IMR-90 (cell line): Measurements from ENCODE around the gene SPECC1L. TPM values are rescaled to one million over a fixed set of nuclear protein-coding genes. Genes with fewer than 3 reads are reported as not detected.

Experiments used
- ATAC-seq: fragments of 200-7000 bp; cut with Tn5 transposase; 2 replicates; pipeline ENCODE4 v1.9.1; 2020; ENCODE audit warnings: low read depth, mild to moderate bottlenecking, moderate library complexity
- BruUV-seq: library from RNA; stranded (reverse); fragments of 400-500 nt; replicated peaks from 2 replicates; lab custom pipeline; 2021; lab: Mats Ljungman, UMichigan
- CTCF ChIA-PET: fragments of 300-600 bp; formaldehyde crosslinking; extraction: SDS; loops from one replicate; lab custom pipeline; 2021; ENCODE audit warnings: antibody characterized with exemption; lab: Yijun Ruan, JAX
- POLR2A ChIA-PET: fragments of 300-600 bp; sonication (Branson Sonifier 250); formaldehyde crosslinking; loops from one replicate; lab custom pipeline; 2022; ENCODE audit warnings: antibody characterized with exemption; ENCODE audit not compliant: unreplicated experiment; lab: Charles Lee
- DNase-seq: peaks from one replicate; pipeline ENCODE4 v3.0.0; 2013
- H2AFZ ChIP-seq: replicated peaks from 2 replicates; pipeline ENCODE3; 2013; ENCODE audit warnings: low read length, mild to moderate bottlenecking; ENCODE audit not compliant: poor library complexity
- H2AK5ac ChIP-seq: 2 replicates; pipeline ENCODE4 v1.6.1; 2013; ENCODE audit warnings: low read depth, low read length, inconsistent platforms
- H2AK9ac ChIP-seq: replicated peaks from 2 replicates; pipeline ENCODE3; 2013; ENCODE audit warnings: mild to moderate bottlenecking, low read depth, low read length, moderate library complexity; ENCODE audit not compliant: poor library complexity
- H2BK120ac ChIP-seq: 2 replicates; pipeline ENCODE4 v1.6.1; 2013; ENCODE audit warnings: low read depth, low read length, inconsistent platforms
- H2BK15ac ChIP-seq: 3 replicates; pipeline ENCODE4 v1.6.1; 2013; ENCODE audit warnings: low read depth, low read length, inconsistent platforms
- H2BK20ac ChIP-seq: 2 replicates; pipeline ENCODE4 v1.6.1; 2013; ENCODE audit warnings: low read depth, mild to moderate bottlenecking, inconsistent platforms, low read length, moderate library complexity
- H2BK5ac ChIP-seq: 2 replicates; pipeline ENCODE4 v1.6.1; 2013; ENCODE audit warnings: mild to moderate bottlenecking, low read depth, low read length, inconsistent platforms; ENCODE audit not compliant: poor library complexity, severe bottlenecking
- H3K14ac ChIP-seq: replicated peaks from 2 replicates; pipeline ENCODE4 v1.6.1; 2013; ENCODE audit warnings: low read depth, low read length, inconsistent platforms
- H3K18ac ChIP-seq: 2 replicates; pipeline ENCODE4 v1.6.1; 2013; ENCODE audit warnings: low read depth, low read length, control low read depth
- H3K23ac ChIP-seq: 2 replicates; pipeline ENCODE4 v1.6.1; 2013; ENCODE audit warnings: low read depth, low read length, inconsistent platforms
- H3K27ac ChIP-seq: 2 replicates; pipeline ENCODE4 v1.5.1; 2013; ENCODE audit warnings: mild to moderate bottlenecking, control low read depth, low read length; ENCODE audit not compliant: insufficient read depth
- H3K27me3 ChIP-seq: 2 replicates; pipeline ENCODE4 v1.6.1; 2013; ENCODE audit warnings: low read length; ENCODE audit not compliant: control insufficient read depth, insufficient read depth
- H3K36me3 ChIP-seq: 2 replicates; pipeline ENCODE4 v1.6.1; 2013; ENCODE audit warnings: low read length, mixed read lengths; ENCODE audit not compliant: control insufficient read depth, insufficient read depth
- H3K4ac ChIP-seq: 2 replicates; pipeline ENCODE4 v1.6.1; 2013; ENCODE audit warnings: low read depth, low read length, inconsistent platforms
- H3K4me1 ChIP-seq: 2 replicates; pipeline ENCODE4 v1.6.1; 2013; ENCODE audit warnings: low read length, mixed read lengths; ENCODE audit not compliant: control insufficient read depth, insufficient read depth
- H3K4me2 ChIP-seq: 2 replicates; pipeline ENCODE4 v1.6.1; 2013; ENCODE audit warnings: low read depth, mild to moderate bottlenecking, control low read depth, low read length, moderate library complexity
- H3K4me3 ChIP-seq: 2 replicates; pipeline ENCODE4 v1.5.1; 2013; ENCODE audit warnings: low read depth, mild to moderate bottlenecking, control low read depth, low read length, moderate library complexity; ENCODE audit not compliant: insufficient read depth
- H3K56ac ChIP-seq: 2 replicates; pipeline ENCODE4 v1.6.1; 2013; ENCODE audit warnings: low read length, inconsistent platforms; ENCODE audit not compliant: insufficient read depth; ENCODE audit errors: extremely low read depth
- H3K79me1 ChIP-seq, 2 experiments: 2 replicates each; pipeline ENCODE4 v1.6.1; 2013; ENCODE audit warnings: low read length in 2 of 2, inconsistent platforms in 1 of 2, low read depth in 1 of 2
- H3K9ac ChIP-seq: 2 replicates; pipeline ENCODE4 v1.6.1; 2013; ENCODE audit warnings: low read depth, low read length, control low read depth
- H3K9me1 ChIP-seq: 2 replicates; pipeline ENCODE4 v1.6.1; 2013; ENCODE audit warnings: low read length, inconsistent platforms; ENCODE audit not compliant: insufficient read depth
- H3K9me3 ChIP-seq: 2 replicates; pipeline ENCODE4 v1.6.1; 2013; ENCODE audit warnings: low read length; ENCODE audit not compliant: control insufficient read depth, insufficient read depth
- H4K20me1 ChIP-seq: 2 replicates; pipeline ENCODE4 v1.6.1; 2013; ENCODE audit warnings: low read length, inconsistent platforms; ENCODE audit not compliant: insufficient read depth
- H4K5ac ChIP-seq: 2 replicates; pipeline ENCODE4 v1.6.1; 2013; ENCODE audit warnings: mild to moderate bottlenecking, low read depth, low read length, control low read depth
- H4K8ac ChIP-seq, 2 experiments: 2 replicates each; pipeline ENCODE4 v1.6.1; 2013; ENCODE audit warnings: low read depth in 2 of 2, low read length in 2 of 2, control low read depth in 1 of 2, inconsistent platforms in 1 of 2
- H4K91ac ChIP-seq: 2 replicates; pipeline ENCODE4 v1.6.1; 2013; ENCODE audit warnings: low read depth, low read length, inconsistent platforms; ENCODE audit not compliant: insufficient read depth
- BHLHE40 ChIP-seq: fragments of 150-350 bp; IDR thresholded peaks from 2 replicates; pipeline ENCODE4 v1.6.1; 2016; ENCODE audit warnings: mild to moderate bottlenecking, low read depth, low read length
- CEBPB ChIP-seq: IDR thresholded peaks from 2 replicates; pipeline ENCODE4 v1.6.1; 2012; ENCODE audit warnings: low read depth, low read length, improper control_type of control experiment
- CHD1 ChIP-seq: IDR thresholded peaks from 2 replicates; pipeline ENCODE4 v1.6.1; 2012; ENCODE audit warnings: low read depth, low read length, improper control_type of control experiment
- ELK1 ChIP-seq: fragments of 150-350 bp; IDR thresholded peaks from 2 replicates; pipeline ENCODE4 v1.6.1; 2016; ENCODE audit warnings: low read depth, mild to moderate bottlenecking, low read length, moderate library complexity, borderline replicate concordance
- MAFK ChIP-seq: IDR thresholded peaks from 2 replicates; pipeline ENCODE4 v1.6.1; 2012; ENCODE audit warnings: low read depth, low read length, improper control_type of control experiment
- MAZ ChIP-seq: IDR thresholded peaks from 2 replicates; pipeline ENCODE4 v1.6.1; 2012; ENCODE audit warnings: low read depth, mild to moderate bottlenecking, low read length, improper control_type of control experiment, moderate library complexity, borderline replicate concordance
- MXI1 ChIP-seq: IDR thresholded peaks from 2 replicates; pipeline ENCODE4 v1.6.1; 2012; ENCODE audit warnings: low read depth, mild to moderate bottlenecking, low read length, moderate library complexity, borderline replicate concordance
- NFE2L2 ChIP-seq: fragments of 150-350 bp; IDR thresholded peaks from 2 replicates; pipeline ENCODE4 v1.6.1; 2016; ENCODE audit warnings: low read depth, mild to moderate bottlenecking, low read length
- POLR2A ChIP-seq: IDR thresholded peaks from 2 replicates; pipeline ENCODE4 v1.6.1; 2012; ENCODE audit warnings: mild to moderate bottlenecking, low read depth, low read length
- RCOR1 ChIP-seq: IDR thresholded peaks from 2 replicates; pipeline ENCODE4 v1.6.1; 2012; ENCODE audit warnings: mild to moderate bottlenecking, low read length, improper control_type of control experiment; ENCODE audit not compliant: insufficient replicate concordance
- RFX5 ChIP-seq: IDR thresholded peaks from 2 replicates; pipeline ENCODE4 v1.8.0; 2012; ENCODE audit warnings: low read depth, mild to moderate bottlenecking, low read length, moderate library complexity
- USF2 ChIP-seq: fragments of 150-350 bp; IDR thresholded peaks from 2 replicates; pipeline ENCODE4 v1.6.1; 2017; ENCODE audit warnings: mild to moderate bottlenecking, antibody characterized with exemption, low read length, low read depth
- WGBS, 2 experiments: methylation state at CpG; one replicate each; pipeline versions ENCODE4 v1.1.5 to v1.1.7; 2013; ENCODE audit warnings: missing lambda C conversion rate in 2 of 2; ENCODE audit not compliant: insufficient read length in 1 of 2; ENCODE audit errors: extremely low coverage in 2 of 2; 5-methylcytosine and 5-hydroxymethylcytosine counted together
- dilution Hi-C: fragments of 300-500 bp; cut with HindIII; formaldehyde crosslinking; loops from one replicate; pipeline ENCODE4 v1.14.3; 2018; ENCODE audit warnings: low sequenced_read_pairs; ENCODE audit not compliant: unreplicated experiment
- in situ Hi-C: fragments of 300-500 bp; cut with MboI; formaldehyde crosslinking; loops from 3 replicates; pipeline ENCODE4 v1.14.3; 2019; ENCODE audit warnings: low sequenced_read_pairs, inconsistent platforms, mixed read lengths
- intact Hi-C: fragments of 100-400 bp; cut with micrococcal nuclease; formaldehyde crosslinking; loops from 2 replicates; pipeline ENCODE4 v1.10.0; 2022
- polyA plus RNA-seq, 3 experiments: library from polyadenylated mRNA; depleted of rRNA; stranded (reverse); fragments of >200 nt; gene quantifications; 2 replicates each; pipeline ENCODE4 v1.2.3, GENCODE V29; 2012; ENCODE audit warnings: low replicate concordance in 1 of 3
- total RNA-seq: library from RNA; depleted of rRNA; stranded (reverse); fragments of >200 nt; gene quantifications from 2 replicates; pipeline ENCODE4 v1.2.3, GENCODE V29; 2012

Gene SPECC1L
- total and polyA plus RNA-seq, 2 of the 4 experiments (the other 2 are of a cell fraction): 18.7 to 44.1 TPM

GRCh38 chr22:24391836-24392217 is 121.2 kb downstream of the SPECC1L start:
- DNase-seq (peak; percentile 77), ATAC-seq (peak; percentile 94)
- ChIA-PET POLR2A (interaction anchor here (0.6 kb wide), 2 partner anchors 35 to 53 kb away, joined by 3 read pairs; no protein-coding TSS in a partner anchor), CTCF (interaction anchor here (0.7 to 1.6 kb wide), 2 partner anchors 11 to 24 kb away, joined by 3 read pairs; no protein-coding TSS in a partner anchor)
- Histone ChIP-seq H3K9ac (no peak overlapping the region), H3K36me3 (peaks cover 5% of the 10 kb centered on the region), H3K56ac (no peak overlapping the region), H3K18ac (no peak overlapping the region), H3K79me1 (peaks cover 15 to 61% of the 10 kb centered on the region in 2 experiments), H2AK9ac (no peak overlapping the region), H2AFZ (no peak overlapping the region), H4K20me1 (no peaks in the 10 kb centered on the region), H3K9me3 (no peaks in the 10 kb centered on the region), H4K5ac (no peak overlapping the region), H3K4me3 (no peak overlapping the region), H4K8ac (peak overlapping the region in 1 of 2 experiments; percentile 20; a peak in 1 of 4 replicates), H2BK15ac (0 out of 3 replicates have a peak overlapping the region, but pooled peaks have one; percentile 79), H3K23ac (no peak overlapping the region), H3K9me1 (peaks cover 8% of the 10 kb centered on the region), H3K27ac (no peak overlapping the region), H3K4me1 (peaks cover 16% of the 10 kb centered on the region), H3K14ac (no peak overlapping the region), H2BK120ac (no peak overlapping the region; the same call in 1 of the 2 replicates), H3K4me2 (peak overlapping the region; percentile 8; the same call in 1 of the 2 replicates), H3K27me3 (no peaks in the 10 kb centered on the region), H2AK5ac (no peak overlapping the region), H2BK20ac (no peak overlapping the region; the same call in 1 of the 2 replicates), H3K4ac (peak overlapping the region; percentile 51; the same call in 1 of the 2 replicates), H2BK5ac (peak overlapping the region; percentile 43), H4K91ac (no peak overlapping the region)
- BruUV-seq: no TSS peak
- no CpG with 5 or more reads among the region's 3 CpGs for WGBS, 2 experiments
- in situ Hi-C loops (no loop called here), intact Hi-C loops (no loop called here), dilution Hi-C loops (no loop called here)
- TF ChIP-seq CEBPB (no peak), POLR2A (no peak), MXI1 (no peak), RFX5 (no peak), RCOR1 (no peak), BHLHE40 (no peak), ELK1 (no peak), CHD1 (no peak), MAZ (no peak), USF2 (no peak), MAFK (no peak), NFE2L2 (no peak)
